Keratinocyte (primary cell): ENCODE measurements around the gene CDC42EP5. TPM values are rescaled to one million over a fixed set of nuclear protein-coding genes. Genes with fewer than 3 reads are reported as not detected.

Source experiments
- DNase-seq: peaks from one replicate; pipeline ENCODE4 v3.0.0-alpha.2; 2011; ENCODE audit warnings: low read depth, missing footprints, low spot score
- FAIRE-seq: peaks from 2 replicates; lab custom pipeline; 2011; peaks lifted over from hg19 to GRCh38; lab: Jason Lieb, UNC
- H2AFZ ChIP-seq: 2 replicates; pipeline ENCODE4 v1.6.0; 2012; ENCODE audit warnings: low read length, control low read depth, inconsistent platforms; ENCODE audit not compliant: control insufficient read depth
- H3K27ac ChIP-seq: 2 replicates; pipeline ENCODE4 v1.5.1; 2011; ENCODE audit warnings: low read length; ENCODE audit not compliant: control insufficient read depth, insufficient read depth
- H3K27me3 ChIP-seq: 3 replicates; pipeline ENCODE4 v1.6.0; 2011; ENCODE audit warnings: low read length; ENCODE audit not compliant: control insufficient read depth, insufficient read depth; ENCODE audit errors: extremely low read depth
- H3K36me3 ChIP-seq, 2 experiments: 2 replicates in 1 of 2; 3 replicates in 1 of 2; pipeline ENCODE4 v1.5.1; 2011; ENCODE audit warnings: low read length in 2 of 2, mild to moderate bottlenecking in 1 of 2; ENCODE audit not compliant: control insufficient read depth in 2 of 2, insufficient read depth in 2 of 2; ENCODE audit errors: extremely low read depth in 1 of 2
- H3K4me1 ChIP-seq: 3 replicates; pipeline ENCODE4 v1.5.1; 2011; ENCODE audit warnings: low read length; ENCODE audit not compliant: control insufficient read depth, insufficient read depth; ENCODE audit errors: extremely low read depth
- H3K4me2 ChIP-seq: 3 replicates; pipeline ENCODE4 v1.6.0; 2011; ENCODE audit warnings: low read depth, low read length; ENCODE audit not compliant: control insufficient read depth, insufficient read depth; ENCODE audit errors: extremely low read depth
- H3K4me3 ChIP-seq, 3 experiments: fragments of 200-600 bp in 1 of 3; sonication (generic) in 1 of 3; 2 replicates in 2 of 3; 3 replicates in 1 of 3; pipeline ENCODE4 v1.5.1; 2011 to 2016; ENCODE audit warnings: low read length in 3 of 3, mild to moderate bottlenecking in 3 of 3, control low read depth in 2 of 3, inconsistent platforms in 1 of 3, low read depth in 1 of 3, mixed read lengths in 1 of 3, mixed run types in 1 of 3, moderate library complexity in 1 of 3; ENCODE audit not compliant: control insufficient read depth in 2 of 3, insufficient read depth in 2 of 3; ENCODE audit errors: extremely low read depth in 1 of 3
- H3K79me2 ChIP-seq: 2 replicates; pipeline ENCODE4 v1.6.0; 2012; ENCODE audit warnings: low read length; ENCODE audit not compliant: control insufficient read depth, insufficient read depth
- H3K9ac ChIP-seq: 3 replicates; pipeline ENCODE4 v1.6.0; 2011; ENCODE audit warnings: low read length; ENCODE audit not compliant: control insufficient read depth, insufficient read depth; ENCODE audit errors: extremely low read depth
- H3K9me1 ChIP-seq: 3 replicates; pipeline ENCODE4 v1.6.0; 2011; ENCODE audit warnings: low read length; ENCODE audit not compliant: control insufficient read depth, insufficient read depth; ENCODE audit errors: extremely low read depth
- H3K9me3 ChIP-seq: 2 replicates; pipeline ENCODE4 v1.5.1; 2012; ENCODE audit warnings: low read depth, low read length; ENCODE audit not compliant: control insufficient read depth
- H4K20me1 ChIP-seq: 3 replicates; pipeline ENCODE4 v1.6.0; 2011; ENCODE audit warnings: low read length; ENCODE audit not compliant: control insufficient read depth, insufficient read depth; ENCODE audit errors: extremely low read depth
- CTCF ChIP-seq, 3 experiments: IDR thresholded peaks in 1 of 3; conservative IDR thresholded peaks in 1 of 3; optimal IDR thresholded peaks in 1 of 3; 2 replicates in 2 of 3; 3 replicates in 1 of 3; pipeline versions ENCODE3 to v1.5.1; 2011; ENCODE audit warnings: low read length in 3 of 3, mild to moderate bottlenecking in 3 of 3, moderate library complexity in 2 of 3, control low read depth in 1 of 3, inconsistent platforms in 1 of 3; ENCODE audit not compliant: insufficient read depth in 2 of 3; ENCODE audit errors: extremely low read depth in 1 of 3
- EZH2 ChIP-seq: IDR thresholded peaks from one replicate; pipeline ENCODE4 v1.6.1; 2012; ENCODE audit warnings: inconsistent platforms, mild to moderate bottlenecking, low read length, moderate library complexity
- dilution Hi-C: fragments of 300-500 bp; cut with MboI; formaldehyde crosslinking; loops from one replicate; pipeline ENCODE4 v1.7.0; 2020; ENCODE audit warnings: low sequenced_read_pairs; ENCODE audit not compliant: extremely low pct_ligation_motif_present
- polyA plus RNA-seq, 5 experiments: library from polyadenylated mRNA; depleted of rRNA in 3 of 5; stranded (reverse) in 3 of 5; stranded (forward) in 1 of 5; unstranded in 1 of 5; fragments of >200 nt; gene quantifications; 1 replicate in 1 of 5; 2 replicates in 3 of 5; 3 replicates in 1 of 5; pipeline versions ENCODE4 v1.2.1 to v1.2.3, GENCODE V29; 2011 to 2012; ENCODE audit warnings: missing spikeins in 2 of 5, low read depth in 1 of 5, low replicate concordance in 1 of 5

CDC42EP5 gene
- polyA plus RNA-seq, 1 donor (not counting 4 experiments of a cell fraction or from before 2014, with no cell fraction given): 8.6 TPM

DNA sequence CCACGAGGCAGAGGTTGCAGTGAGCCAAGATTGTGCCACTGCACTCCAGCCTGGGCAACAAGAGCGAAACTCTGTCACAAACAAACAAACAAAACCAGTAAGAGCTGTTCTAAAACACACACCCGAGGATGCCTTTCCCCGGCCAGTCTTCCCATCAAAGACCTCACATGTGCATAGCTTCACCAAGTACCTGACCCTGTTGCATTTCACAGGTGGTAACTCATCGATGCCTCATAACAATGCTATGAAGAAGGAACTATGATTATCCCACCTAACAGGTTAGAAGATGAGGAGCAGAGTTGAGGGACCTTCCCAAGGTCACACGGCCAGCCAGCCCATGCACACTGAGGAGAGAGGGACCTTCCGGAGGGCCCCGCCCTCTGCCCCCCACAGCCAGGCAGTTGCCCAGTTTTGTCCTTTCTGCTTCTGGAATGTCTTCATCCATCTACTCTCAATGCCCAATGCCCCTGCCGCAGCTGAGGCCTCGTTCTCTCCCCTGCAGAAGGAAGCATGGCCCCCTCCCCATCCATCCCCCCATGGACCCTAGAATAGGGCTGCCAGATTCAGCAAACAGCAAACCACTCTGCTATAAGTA, 40.9 kb downstream of the CDC42EP5 start:
- H3K79me2 ChIP-seq: no peaks in the 10 kb centered on the region
- H3K4me3 ChIP-seq: no peak overlapping the region
- TF ChIP-seq CTCF (optimal IDR thresholded peaks at IDR 0.05 in 1 of 3, IDR thresholded peaks at IDR 0.05 in 1 of 3, conservative IDR thresholded peaks at IDR 0.05 in 1 of 3; ENCODE audit: extremely low read depth in 1 of 3, insufficient read depth in 2 of 3, low read length in 3 of 3) (no peak), EZH2 (no peak)
- peak overlapping the region; percentile 0 for H3K4me2 ChIP-seq
- H3K9ac ChIP-seq: no peak overlapping the region
- peaks cover 19% of the 10 kb centered on the region for H3K4me1 ChIP-seq
- no peaks in the 10 kb centered on the region for H3K9me3 ChIP-seq
- no peaks in the 10 kb centered on the region for H3K9me1 ChIP-seq
- H4K20me1 ChIP-seq: no peaks in the 10 kb centered on the region
- dilution Hi-C loops: no loop called here
- DNase-seq: no peak
- H2AFZ ChIP-seq: no peak overlapping the region
- peaks cover 20% of the 10 kb centered on the region for H3K27me3 ChIP-seq
- peaks cover 0 to 1% of the 10 kb centered on the region in 2 experiments for H3K36me3 ChIP-seq
- no peak overlapping the region for H3K27ac ChIP-seq
- FAIRE-seq: peak; percentile 84

- no peak for FAIRE-seq
- Histone ChIP-seq H2AFZ (no peak overlapping the region), H4K20me1 (no peaks in the 10 kb centered on the region), H3K4me3 (no peak overlapping the region), H3K79me2 (no peaks in the 10 kb centered on the region), H3K4me2 (peak overlapping the region; percentile 48), H3K36me3 (peaks cover 0 to under 1% of the 10 kb centered on the region in 2 experiments), H3K9me3 (no peaks in the 10 kb centered on the region), H3K27me3 (peaks cover 20% of the 10 kb centered on the region), H3K4me1 (peaks cover 19% of the 10 kb centered on the region), H3K27ac (no peak overlapping the region), H3K9me1 (no peaks in the 10 kb centered on the region), H3K9ac (no peak overlapping the region)
- no peak for DNase-seq
- TF ChIP-seq CTCF (optimal IDR thresholded peaks at IDR 0.05 in 1 of 3, IDR thresholded peaks at IDR 0.05 in 1 of 3, conservative IDR thresholded peaks at IDR 0.05 in 1 of 3; ENCODE audit: extremely low read depth in 1 of 3, insufficient read depth in 2 of 3, low read length in 3 of 3): no peak
- no peak for TF ChIP-seq EZH2
- dilution Hi-C loops: no loop called here
Observed at GRCh38 chr19:54431255-54431838, 41.7 kb downstream of the CDC42EP5 start.
